CD14-positive monocyte (primary cell): ENCODE measurements around the gene SMG7. TPM values are rescaled to one million over a fixed set of nuclear protein-coding genes. Genes with fewer than 3 reads are reported as not detected.

Experiments
- DNase-seq, 3 donors: peaks; one replicate each; pipeline ENCODE4 v3.0.0-alpha.2; 2011 to 2022
- H2AFZ ChIP-seq: 2 replicates; pipeline ENCODE4 v1.6.0; 2012; ENCODE audit warnings: mild to moderate bottlenecking, low read depth, low read length, inconsistent platforms; ENCODE audit not compliant: insufficient read depth, poor library complexity, severe bottlenecking
- H3K27ac ChIP-seq, 2 donors: 1 replicate in 1 of 2; 2 replicates in 1 of 2; pipeline ENCODE4 v1.5.1; 2012 to 2013; ENCODE audit warnings: low read length in 2 of 2, control low read depth in 1 of 2, inconsistent platforms in 1 of 2, low read depth in 1 of 2, mild to moderate bottlenecking in 1 of 2
- H3K27me3 ChIP-seq, 2 donors: one replicate each; pipeline versions ENCODE4 v1.6.0 to v1.6.1; 2011 to 2013; ENCODE audit warnings: low read length in 2 of 2; ENCODE audit not compliant: control insufficient read depth in 2 of 2, insufficient read depth in 2 of 2
- H3K36me3 ChIP-seq, 2 donors: replicated peaks in 1 of 2; 1 replicate in 1 of 2; 2 replicates in 1 of 2; pipeline versions ENCODE4 v1.5.1 to v1.6.1; 2012 to 2013; ENCODE audit warnings: low read length in 2 of 2, control low read depth in 1 of 2, inconsistent platforms in 1 of 2, mild to moderate bottlenecking in 1 of 2; ENCODE audit not compliant: insufficient read depth in 2 of 2, control insufficient read depth in 1 of 2
- H3K4me1 ChIP-seq, 2 donors: 1 replicate in 1 of 2; 2 replicates in 1 of 2; pipeline versions ENCODE4 v1.5.1 to v1.6.1; 2012 to 2013; ENCODE audit warnings: low read length in 2 of 2, control low read depth in 1 of 2, inconsistent platforms in 1 of 2, mild to moderate bottlenecking in 1 of 2, moderate library complexity in 1 of 2; ENCODE audit not compliant: insufficient read depth in 2 of 2, control insufficient read depth in 1 of 2
- H3K4me2 ChIP-seq: replicated peaks from 2 replicates; pipeline ENCODE3; 2012; ENCODE audit warnings: low read length, moderate library complexity, mild to moderate bottlenecking; ENCODE audit not compliant: poor library complexity, severe bottlenecking; ENCODE audit errors: extremely low read depth
- H3K4me3 ChIP-seq, 3 experiments: fragments of 200-600 bp in 1 of 3; sonication (generic) in 1 of 3; replicated peaks in 1 of 3; 1 replicate in 2 of 3; 2 replicates in 1 of 3; pipeline ENCODE4 v1.5.1; 2011 to 2013; ENCODE audit warnings: low read length in 3 of 3, mild to moderate bottlenecking in 3 of 3, control low read depth in 2 of 3, low read depth in 2 of 3, inconsistent platforms in 1 of 3, moderate library complexity in 1 of 3
- H3K79me2 ChIP-seq: 2 replicates; pipeline ENCODE4 v1.6.0; 2012; ENCODE audit warnings: mild to moderate bottlenecking, control low read depth, inconsistent platforms, low read length, moderate library complexity; ENCODE audit not compliant: insufficient read depth
- H3K9ac ChIP-seq: 2 replicates; pipeline ENCODE4 v1.6.0; 2017; ENCODE audit warnings: low read length, mild to moderate bottlenecking; ENCODE audit not compliant: insufficient read depth, poor library complexity, severe bottlenecking
- H3K9me3 ChIP-seq, 2 donors: replicated peaks in 1 of 2; 1 replicate in 1 of 2; 2 replicates in 1 of 2; pipeline versions ENCODE4 v1.5.1 to v1.6.1; 2012 to 2013; ENCODE audit warnings: low read length in 2 of 2, control low read depth in 1 of 2; ENCODE audit not compliant: control insufficient read depth in 1 of 2, insufficient read depth in 1 of 2
- H4K20me1 ChIP-seq: 2 replicates; pipeline ENCODE4 v1.6.0; 2012; ENCODE audit warnings: mild to moderate bottlenecking, low read length, control low read depth, moderate library complexity; ENCODE audit not compliant: insufficient read depth
- H3K27ac Mint-ChIP-seq, 7 donors: one replicate each; pipeline ENCODE4 v1.8.0; 2020; ENCODE audit warnings: mild to moderate bottlenecking in 7 of 7, mixed read lengths in 7 of 7, moderate library complexity in 6 of 7, inconsistent platforms in 2 of 7
- H3K27me3 Mint-ChIP-seq, 3 donors: one replicate each; pipeline ENCODE4 v1.8.0; 2021 to 2022; ENCODE audit warnings: low read depth in 3 of 3, mild to moderate bottlenecking in 3 of 3, mixed read lengths in 3 of 3, moderate library complexity in 3 of 3, inconsistent platforms in 1 of 3
- H3K36me3 Mint-ChIP-seq, 2 donors: one replicate each; pipeline ENCODE4 v1.8.0; 2020; ENCODE audit warnings: mixed read lengths in 2 of 2, inconsistent platforms in 1 of 2, mild to moderate bottlenecking in 1 of 2
- H3K4me1 Mint-ChIP-seq: one replicate; pipeline ENCODE4 v1.8.0; 2020; ENCODE audit warnings: mild to moderate bottlenecking, mixed read lengths
- H3K4me3 Mint-ChIP-seq, 2 donors: one replicate each; pipeline ENCODE4 v1.8.0; 2020; ENCODE audit warnings: mild to moderate bottlenecking in 2 of 2, mixed read lengths in 2 of 2, moderate library complexity in 1 of 2
- H3K9me3 Mint-ChIP-seq, 7 donors: one replicate each; pipeline ENCODE4 v1.8.0; 2020 to 2022; ENCODE audit warnings: mixed read lengths in 7 of 7, mild to moderate bottlenecking in 6 of 7, moderate library complexity in 6 of 7, inconsistent platforms in 2 of 7
- WGBS: methylation state at CpG from one replicate; pipeline ENCODE4 v1.1.5; 2013; ENCODE audit warnings: missing lambda C conversion rate; ENCODE audit not compliant: insufficient coverage; 5-methylcytosine and 5-hydroxymethylcytosine counted together
- intact Hi-C, 2 donors: fragments of 100-400 bp; cut with micrococcal nuclease; formaldehyde crosslinking; loops; one replicate each; pipeline versions ENCODE4 v1.15.0 to v1.15.1; 2023
- polyA plus RNA-seq, 3 donors: library from polyadenylated mRNA; depleted of rRNA in 1 of 3; unstranded in 2 of 3; stranded (reverse) in 1 of 3; fragments of 300-500 nt in 2 of 3; fragments of >200 nt in 1 of 3; fragmentation: Illumina TruSeq in 2 of 3; gene quantifications; 1 replicate in 2 of 3; 2 replicates in 1 of 3; pipeline ENCODE4 v1.2.3, GENCODE V29; 2012 to 2021
- TF ChIP-seq, protein P1 (sequence below): fragments of 200-600 bp; IDR thresholded peaks from one replicate; pipeline ENCODE4 v1.8.0; 2022; ENCODE audit warnings: antibody characterized with exemption, mild to moderate bottlenecking

The SMG7 gene
- polyA plus RNA-seq, 3 donors: 11.5 to 31.3 (median 19.4) TPM

DNA sequence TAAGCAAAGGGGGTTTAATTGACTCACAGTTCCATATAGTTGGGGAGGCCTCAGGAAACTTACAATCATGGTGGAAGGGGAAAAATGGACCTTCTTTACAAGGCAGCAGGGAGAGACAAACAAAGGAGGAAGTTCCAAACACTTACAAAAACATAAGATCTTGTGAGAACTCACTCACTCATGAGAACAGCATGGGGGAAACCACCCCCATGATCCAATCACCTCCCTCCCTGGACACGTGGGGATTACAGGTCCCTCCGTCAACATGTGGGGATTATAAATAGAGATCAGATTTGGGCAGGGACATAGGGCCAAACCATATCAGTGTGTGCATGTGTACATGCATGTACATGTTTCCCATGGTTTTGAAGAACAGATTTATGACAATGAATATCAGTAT is 5.5 kb upstream of the SMG7 start:
- no peaks in the 10 kb centered on the region for H3K9me3 ChIP-seq
- H3K27me3 ChIP-seq: no peaks in the 10 kb centered on the region
- no CpG with 5 or more reads among the region's 2 CpGs for WGBS
- peaks cover 30 to 59% of the 10 kb centered on the region in 2 donors for H3K4me1 ChIP-seq
- no peak overlapping the region for H3K9ac ChIP-seq
- H3K36me3 Mint-ChIP-seq: no peaks in the 10 kb centered on the region
- no peaks in the 10 kb centered on the region for H3K36me3 ChIP-seq
- peaks cover 0 to 2% (median 2%) of the 10 kb centered on the region in 3 donors for H3K27me3 Mint-ChIP-seq
- peaks cover 39% of the 10 kb centered on the region for H3K4me1 Mint-ChIP-seq
- no peak overlapping the region for H3K4me3 ChIP-seq
- H3K9me3 Mint-ChIP-seq: peaks cover 0 to 3% (median 0%) of the 10 kb centered on the region in 7 donors
- peak overlapping the region; percentile 67 to 84 (median 78) for H3K27ac Mint-ChIP-seq
- peak; percentile 27 to 83 (median 61) for DNase-seq
- H3K4me2 ChIP-seq: no peak overlapping the region
- no peak overlapping the region for H3K4me3 Mint-ChIP-seq
- H3K79me2 ChIP-seq: no peaks in the 10 kb centered on the region
- TF ChIP-seq, protein P1, sequence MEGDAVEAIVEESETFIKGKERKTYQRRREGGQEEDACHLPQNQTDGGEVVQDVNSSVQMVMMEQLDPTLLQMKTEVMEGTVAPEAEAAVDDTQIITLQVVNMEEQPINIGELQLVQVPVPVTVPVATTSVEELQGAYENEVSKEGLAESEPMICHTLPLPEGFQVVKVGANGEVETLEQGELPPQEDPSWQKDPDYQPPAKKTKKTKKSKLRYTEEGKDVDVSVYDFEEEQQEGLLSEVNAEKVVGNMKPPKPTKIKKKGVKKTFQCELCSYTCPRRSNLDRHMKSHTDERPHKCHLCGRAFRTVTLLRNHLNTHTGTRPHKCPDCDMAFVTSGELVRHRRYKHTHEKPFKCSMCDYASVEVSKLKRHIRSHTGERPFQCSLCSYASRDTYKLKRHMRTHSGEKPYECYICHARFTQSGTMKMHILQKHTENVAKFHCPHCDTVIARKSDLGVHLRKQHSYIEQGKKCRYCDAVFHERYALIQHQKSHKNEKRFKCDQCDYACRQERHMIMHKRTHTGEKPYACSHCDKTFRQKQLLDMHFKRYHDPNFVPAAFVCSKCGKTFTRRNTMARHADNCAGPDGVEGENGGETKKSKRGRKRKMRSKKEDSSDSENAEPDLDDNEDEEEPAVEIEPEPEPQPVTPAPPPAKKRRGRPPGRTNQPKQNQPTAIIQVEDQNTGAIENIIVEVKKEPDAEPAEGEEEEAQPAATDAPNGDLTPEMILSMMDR: no peak
- H2AFZ ChIP-seq: peak overlapping the region; percentile 46
- H4K20me1 ChIP-seq: no peaks in the 10 kb centered on the region
- peak overlapping the region in 1 of 2 donors; percentile 7 for H3K27ac ChIP-seq
- intact Hi-C loops: loop anchor here in 1 of 2 donors (10.0 kb wide), 1 partner anchor 102 kb away; no protein-coding TSS in a partner anchor

DNA sequence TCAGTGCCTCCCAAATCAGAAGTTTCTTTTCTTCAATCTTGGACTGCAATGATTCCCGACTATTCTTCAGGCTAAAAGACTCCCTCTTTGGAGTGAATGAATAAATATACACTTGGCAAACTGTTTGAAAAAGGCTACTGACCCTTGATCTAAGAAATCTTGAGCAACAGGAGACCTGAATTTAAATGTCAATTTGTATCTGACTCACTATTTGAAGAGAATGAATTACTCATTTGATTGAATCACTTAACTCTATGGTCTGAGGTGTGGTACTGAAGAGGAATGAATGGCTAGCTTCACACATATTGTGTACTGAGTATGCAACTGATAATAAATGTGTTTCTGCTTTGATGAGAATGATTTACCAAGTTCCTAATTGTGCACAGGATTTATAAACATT is 4.6 kb upstream of the SMG7 start:
- H2AFZ ChIP-seq: no peak overlapping the region

More for the DNA sequence above, 4.6 kb upstream of the SMG7 start:
- Mint-ChIP-seq H3K4me3 (no peak overlapping the region), H3K27ac (no peak overlapping the region), H3K9me3 (peaks cover 0 to 3% (median 0%) of the 10 kb centered on the region in 7 donors), H3K4me1 (peaks cover 30% of the 10 kb centered on the region), H3K36me3 (no peaks in the 10 kb centered on the region), H3K27me3 (peaks cover 0 to 4% (median 2%) of the 10 kb centered on the region in 3 donors)
- DNase-seq: peak in 1 of 3 donors; percentile 24
- H4K20me1 ChIP-seq: no peaks in the 10 kb centered on the region
- WGBS: no CpG with 5 or more reads among the region's 1 CpG
- intact Hi-C loops: loop anchor here in 1 of 2 donors (10.0 kb wide), 1 partner anchor 103 kb away; no protein-coding TSS in a partner anchor
- H3K9ac ChIP-seq: no peak overlapping the region
- H3K36me3 ChIP-seq: no peaks in the 10 kb centered on the region
- H3K4me3 ChIP-seq: no peak overlapping the region
- no peak overlapping the region for H3K27ac ChIP-seq
- H3K4me1 ChIP-seq: peaks cover 21 to 53% of the 10 kb centered on the region in 2 donors
- no peaks in the 10 kb centered on the region for H3K27me3 ChIP-seq
- peaks cover 4% of the 10 kb centered on the region for H3K79me2 ChIP-seq
- no peak overlapping the region for H3K4me2 ChIP-seq
- H3K9me3 ChIP-seq: no peaks in the 10 kb centered on the region
- TF ChIP-seq, protein P1: no peak
